Ureter (tissue), 1 donor: Measurements from ENCODE around the gene C3orf20. TPM values are rescaled to one million over a fixed set of nuclear protein-coding genes. Genes with fewer than 3 reads are reported as not detected.
"Not testable (repeated sequence)": the region's sequence is repeated elsewhere in the genome, so short reads cannot be mapped to it uniquely, and the experiment has no call there.

Source experiments
- DNase-seq: peaks from one replicate; pipeline ENCODE4 v3.0.0-alpha.2; 2020; ENCODE audit warnings: low spot score
- total RNA-seq: library from RNA; stranded (reverse); gene quantifications from one replicate; pipeline ENCODE4 v1.2.4, GENCODE V29; 2023
- donor health status: DM: yes; HTN: yes; CAD: no.

Gene C3orf20
- total RNA-seq, 1 donor from 2014 or later, result 0.31 TPM

DNA sequence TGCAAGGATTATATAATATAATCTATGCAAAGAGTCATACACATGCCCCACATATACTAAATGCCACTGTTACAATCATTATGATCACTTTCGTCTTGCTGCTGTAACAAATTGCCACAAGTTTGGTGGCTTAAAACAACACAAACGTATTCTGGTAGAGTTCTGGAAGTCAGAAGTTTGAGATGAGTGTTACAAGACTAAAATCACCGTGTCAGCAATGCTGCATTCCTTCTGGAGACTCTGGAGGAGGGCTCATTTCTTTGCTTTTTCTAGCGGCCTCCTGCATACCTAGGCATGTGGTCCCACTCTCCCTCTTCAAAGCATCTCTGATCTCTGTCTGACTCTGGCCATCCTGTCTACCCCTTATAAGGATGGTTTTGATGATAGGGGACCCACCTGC, 24.7 kb upstream of the C3orf20 start:
- DNase-seq, result no peak

DNA sequence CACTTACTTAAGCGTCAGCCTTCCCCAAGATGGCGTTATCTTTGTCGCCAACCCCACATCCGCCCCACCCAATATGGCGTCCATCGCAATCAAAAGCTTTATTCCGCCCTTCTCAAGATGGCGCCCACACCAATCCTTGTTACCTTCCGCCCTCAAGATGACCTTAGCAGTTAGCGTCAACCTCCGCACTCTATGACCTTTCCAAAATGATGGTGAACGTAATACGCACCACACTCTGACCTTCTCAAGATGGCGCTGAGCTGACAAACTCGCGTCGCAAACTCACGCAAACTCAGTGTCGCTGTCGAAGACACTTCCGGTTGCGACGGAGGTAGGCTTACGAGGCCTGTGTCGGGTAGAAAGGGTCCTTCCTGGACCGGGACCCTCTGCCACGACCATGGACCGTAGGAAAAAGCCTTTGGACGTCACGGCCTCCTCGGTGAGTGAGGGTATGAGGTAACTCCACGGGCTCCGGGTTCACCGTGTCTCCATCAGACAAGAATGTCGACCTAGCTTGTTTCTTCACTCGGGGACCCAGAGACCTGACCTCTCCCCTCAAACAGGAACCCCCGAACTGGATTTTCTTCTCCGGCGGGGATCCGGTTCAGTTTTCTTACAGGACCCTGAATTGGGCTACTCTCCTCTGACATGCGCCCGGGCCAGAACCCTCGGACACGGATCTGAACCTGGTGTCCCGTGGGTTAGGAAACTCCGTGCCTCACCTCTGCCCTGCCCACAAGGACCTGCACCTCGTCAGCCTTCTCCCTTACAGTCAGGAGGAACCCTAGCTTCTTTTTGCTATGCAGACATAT, 23.3 kb upstream of the C3orf20 start, which contains the start of gene CCDC174:
Gene CCDC174, plus strand, starts transcription at position 323 of the 812 bp plus-strand sequence. Its CDS starts 75 bp downstream, at position 398.
- DNase-seq, result peak; percentile 98

DNA sequence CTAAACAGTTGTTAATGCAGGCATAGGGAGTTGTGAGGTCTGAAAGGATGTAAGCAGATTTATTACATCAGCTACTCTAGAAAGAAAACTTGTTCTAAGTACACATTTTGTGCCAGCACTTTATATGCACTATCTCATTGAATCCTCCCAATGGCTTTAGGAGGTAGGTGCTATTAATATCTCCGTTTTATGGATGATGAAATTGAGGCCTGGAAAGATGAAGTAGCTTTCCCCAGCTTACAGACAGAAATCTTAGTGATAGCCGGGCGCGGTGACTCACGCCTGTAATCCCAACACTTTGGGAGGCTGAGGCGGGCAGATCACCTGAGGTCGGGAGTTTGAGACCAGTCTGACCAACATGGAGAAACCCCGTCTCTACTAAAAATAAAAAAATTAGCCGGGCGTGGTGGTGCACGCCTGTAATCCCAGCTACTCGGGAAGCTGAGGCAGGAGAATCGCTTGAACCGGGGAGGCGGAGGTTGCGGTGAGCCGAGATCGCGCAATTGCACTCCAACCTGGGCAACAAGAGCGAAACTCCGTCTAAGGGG, 22.5 kb upstream of the C3orf20 start:
- DNase-seq, result not testable (repeated sequence)

DNA sequence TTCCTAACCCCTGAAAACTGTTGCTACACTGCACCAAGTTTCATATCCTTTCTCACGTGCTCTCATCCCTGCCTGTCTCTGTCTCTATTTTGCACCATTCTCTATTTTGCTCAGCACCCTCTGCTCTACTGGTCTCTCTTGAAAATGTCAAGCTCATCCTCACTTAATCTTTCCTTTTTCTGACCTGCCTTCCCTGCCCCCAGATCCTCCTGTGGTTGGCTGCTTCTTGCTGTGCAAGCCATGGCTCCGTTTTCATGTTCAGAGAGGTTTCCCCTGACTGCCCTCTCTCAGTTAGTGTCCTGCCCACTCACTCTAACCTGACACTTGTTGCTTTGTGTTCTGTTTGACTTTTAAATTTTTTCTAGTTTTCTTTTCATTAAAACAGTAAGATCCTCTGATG, 17.4 kb upstream of the C3orf20 start:
- DNase-seq, result no peak

DNA sequence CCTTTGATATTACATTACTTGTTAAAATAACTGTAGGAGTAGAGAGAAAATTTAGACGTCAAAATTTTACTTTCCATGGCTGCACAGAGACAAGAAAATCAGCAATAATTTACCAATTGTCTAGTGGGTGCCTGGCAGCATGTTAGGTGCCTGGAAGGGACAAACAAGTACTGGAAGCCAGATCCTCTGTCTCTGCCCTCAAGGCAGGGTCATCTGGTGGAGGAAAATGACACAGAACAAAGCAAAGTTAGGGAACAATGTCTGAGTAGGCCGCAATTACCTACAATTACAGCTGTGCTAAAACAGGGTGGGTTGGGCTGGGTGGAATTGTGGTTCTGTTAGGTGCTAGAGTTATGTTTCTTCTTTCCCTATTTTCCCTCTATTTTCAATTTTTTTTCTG, 16.0 kb upstream of the C3orf20 start:
- DNase-seq, result no peak

DNA sequence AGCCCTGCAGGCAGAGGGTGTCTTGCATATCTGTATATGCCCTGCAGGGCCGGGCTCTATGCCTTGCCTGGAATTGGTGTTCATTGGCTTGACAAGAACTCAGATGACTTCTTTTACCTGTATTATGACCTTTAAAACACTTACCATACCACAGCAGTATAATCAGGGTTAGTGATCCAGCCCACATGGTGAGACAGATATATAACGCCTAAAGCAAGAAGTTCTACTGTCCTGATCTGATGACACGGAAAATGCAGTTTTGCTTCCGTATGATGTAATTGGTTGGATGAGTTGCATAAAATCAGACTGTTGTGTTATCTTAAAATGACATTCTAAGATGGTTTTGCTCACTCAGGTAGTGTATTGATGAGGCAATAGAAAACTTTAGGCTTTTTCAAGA, 14.0 kb upstream of the C3orf20 start:
- DNase-seq, result no peak

DNA sequence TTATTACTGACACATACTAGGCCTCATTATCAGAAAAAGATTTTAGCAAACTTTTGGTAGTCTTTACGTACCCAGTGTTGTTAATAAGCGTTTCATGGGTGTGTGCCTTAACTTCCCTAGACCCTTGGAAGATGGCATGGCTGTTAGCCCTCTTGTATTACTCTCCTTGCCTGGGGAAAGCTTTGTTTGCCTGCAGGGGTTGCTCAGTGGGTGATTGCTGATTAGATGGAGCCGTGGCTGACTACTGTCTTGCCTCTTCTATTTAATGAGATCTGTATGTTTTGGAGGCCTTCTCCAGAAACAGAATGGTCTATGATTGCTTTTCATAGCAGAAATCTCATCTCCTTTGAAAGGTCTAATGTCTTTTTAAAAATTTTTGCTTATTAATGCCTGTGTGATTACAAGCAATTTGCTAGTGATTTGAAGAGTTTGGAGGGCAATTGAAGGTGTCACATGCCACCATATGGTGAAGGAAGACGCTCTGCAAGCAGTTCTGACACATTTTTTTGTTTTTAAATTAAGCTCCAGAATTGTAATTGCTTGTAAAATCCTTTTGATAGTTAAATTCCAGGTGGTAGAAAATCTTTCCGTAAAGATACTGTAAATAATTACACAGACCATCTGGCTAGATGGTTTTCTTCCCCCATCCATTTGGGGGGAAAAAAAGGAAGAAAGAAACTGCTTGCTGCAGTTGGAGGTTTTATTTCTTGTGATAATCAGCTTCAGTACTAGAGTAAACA, 11.4 kb upstream of the C3orf20 start:
- no peak for DNase-seq

DNA sequence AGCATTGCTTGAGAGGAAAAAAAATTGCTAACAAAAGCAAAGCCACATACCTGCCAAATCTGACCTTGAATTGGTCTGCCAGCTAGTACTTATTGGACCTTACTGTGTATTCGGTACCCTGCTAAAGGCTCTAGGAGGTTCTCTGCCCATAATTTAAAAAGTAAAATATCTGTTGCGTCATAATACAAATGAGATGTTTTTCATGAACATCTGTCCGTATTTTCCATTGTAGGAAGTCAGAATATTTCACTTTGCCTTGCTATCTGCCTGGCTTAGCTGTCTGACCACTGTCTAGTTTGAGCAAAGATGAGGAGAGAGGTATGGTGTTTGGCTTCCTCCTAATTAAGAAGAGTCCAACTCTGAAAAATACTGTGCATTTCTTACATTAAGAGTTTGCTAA, 10.8 kb upstream of the C3orf20 start:
- DNase-seq, result no peak

DNA sequence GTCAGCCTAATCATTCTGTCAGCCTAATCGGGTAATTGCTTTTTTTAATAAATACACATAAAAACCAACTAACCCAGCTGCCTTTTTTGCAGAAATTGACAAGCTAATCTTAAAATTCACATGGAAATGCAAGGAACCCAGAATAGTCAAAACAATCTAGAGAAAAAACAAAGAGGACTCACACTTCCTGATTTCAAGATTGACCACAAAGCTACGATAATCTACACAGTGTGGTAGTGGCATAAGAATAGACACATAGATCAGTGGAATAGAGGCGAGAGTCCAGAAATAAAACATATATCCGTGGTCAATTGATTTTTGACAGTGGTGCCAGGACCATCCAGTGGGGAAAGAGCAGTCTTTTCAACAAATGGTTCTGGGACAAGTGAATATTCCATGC, 2.4 kb upstream of the C3orf20 start:
- no peak for DNase-seq

DNA sequence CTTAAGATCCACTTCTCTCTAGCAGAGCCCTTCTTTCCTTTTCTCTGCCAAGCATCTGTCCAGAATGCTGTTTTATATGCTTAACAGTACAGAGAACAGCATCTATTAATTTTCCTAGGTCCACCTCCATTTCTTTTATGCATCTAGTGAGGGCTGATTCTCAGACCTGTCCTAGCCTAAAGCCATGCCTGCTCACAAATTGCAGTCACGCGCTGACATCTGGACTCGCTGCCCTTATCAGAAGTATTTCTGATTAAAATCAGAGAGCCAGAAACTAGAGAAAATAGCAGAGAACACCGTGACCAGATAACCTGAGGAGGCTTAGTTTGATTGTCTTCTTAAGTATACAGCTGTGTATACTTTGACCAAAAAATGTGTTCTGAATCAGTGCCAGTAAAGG, 1.9 kb downstream of the C3orf20 start:
- DNase-seq, result no peak

DNA sequence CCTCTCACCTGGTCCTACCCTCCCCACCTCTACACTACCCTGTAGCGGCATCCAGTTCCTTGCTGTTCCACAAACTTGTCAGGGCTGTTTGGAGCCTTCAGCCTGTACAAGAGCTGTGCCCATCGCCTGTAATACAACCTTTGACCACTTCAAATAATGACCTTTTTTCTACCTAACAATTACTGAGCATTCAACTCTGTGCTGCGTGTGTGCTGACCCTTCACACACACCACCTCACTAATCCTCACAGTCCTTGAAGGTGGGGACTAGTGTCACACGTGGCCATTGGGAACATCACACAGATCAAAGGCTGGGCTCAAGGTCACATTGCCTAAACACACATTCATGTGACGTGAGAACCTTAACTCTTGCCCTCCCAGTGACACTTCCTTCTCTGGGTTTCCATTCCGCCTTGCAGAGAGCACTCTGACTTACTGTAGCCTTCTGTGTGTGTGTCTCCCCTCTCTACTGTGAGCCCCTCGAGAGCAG, 3.1 kb downstream of the C3orf20 start:
- no peak for DNase-seq

DNA sequence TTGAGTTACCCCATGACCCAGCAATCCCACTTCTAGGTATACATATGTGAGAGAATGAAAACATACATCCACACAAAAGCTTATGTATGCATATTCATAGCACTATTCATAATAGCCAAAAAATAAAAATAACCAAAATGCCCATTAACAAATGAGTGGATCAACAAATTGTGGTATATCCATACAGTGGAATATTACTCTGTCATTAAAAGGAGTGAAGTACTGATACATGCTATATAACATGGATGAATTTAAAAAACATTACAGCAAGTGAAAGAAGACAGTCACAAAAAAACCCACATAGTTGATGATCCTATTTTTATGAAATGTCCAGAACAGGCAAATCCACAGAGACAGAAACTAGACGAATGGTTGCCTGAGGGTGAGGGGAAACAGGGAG, 5.2 kb downstream of the C3orf20 start:
- no peak for DNase-seq

DNA sequence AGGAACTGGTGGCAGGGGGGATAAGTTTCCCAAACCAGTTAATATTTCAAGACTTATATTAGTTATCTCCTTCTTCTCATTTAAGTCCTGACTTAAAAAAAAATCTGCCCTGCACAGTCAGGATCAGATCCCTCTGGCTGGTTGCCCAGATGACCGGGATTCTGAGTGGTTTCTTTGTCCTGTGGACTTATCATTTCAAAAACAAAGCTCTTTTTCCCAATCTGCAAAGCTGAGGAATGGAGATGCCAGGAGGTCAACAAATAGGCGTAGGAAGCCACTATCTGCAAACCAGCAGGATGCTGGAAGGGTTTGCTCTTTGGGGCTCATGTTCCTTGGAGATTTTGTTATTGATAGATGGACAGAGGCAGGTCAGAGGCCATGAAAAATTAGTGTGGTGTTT, 5.8 kb downstream of the C3orf20 start:
- no peak for DNase-seq

DNA sequence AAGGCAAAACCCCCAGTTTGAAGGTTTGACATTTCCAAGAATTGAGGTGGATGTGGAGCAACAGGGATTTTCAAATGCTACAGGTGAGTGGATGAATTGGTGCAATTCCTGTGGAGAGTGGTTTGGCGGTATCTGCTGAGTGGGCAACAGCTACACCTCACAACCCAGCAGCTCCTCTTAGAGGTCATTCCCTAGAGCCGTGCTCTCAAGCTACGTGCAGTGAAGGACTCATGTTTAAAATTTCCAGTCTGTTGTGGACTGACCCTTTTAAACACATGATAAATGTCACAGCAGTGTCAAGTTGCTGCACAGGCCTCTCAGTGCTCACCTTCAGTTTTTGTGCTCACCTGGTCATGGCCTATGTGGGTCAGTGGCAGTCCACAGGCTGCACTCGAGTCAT, 9.5 kb downstream of the C3orf20 start:
- DNase-seq, result no peak

DNA sequence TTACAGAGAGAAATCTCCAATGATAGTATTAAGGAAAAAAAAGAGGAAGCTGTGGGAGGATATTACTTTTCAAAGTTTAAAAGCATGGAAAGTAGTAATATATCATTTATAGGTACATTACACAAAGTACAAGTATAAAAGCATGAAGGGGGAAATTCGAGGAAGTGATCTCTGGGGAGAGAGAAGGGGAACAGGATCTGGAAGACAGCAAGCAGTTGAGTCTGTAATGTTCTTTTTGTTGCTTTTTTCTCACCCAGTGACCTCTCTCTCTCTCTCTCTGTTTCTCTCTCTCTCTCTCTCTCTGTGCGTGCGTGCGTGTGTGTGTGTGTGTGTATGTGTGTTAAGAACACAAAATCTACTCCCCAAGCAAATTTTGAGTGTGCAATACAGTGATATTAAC, 10.2 kb downstream of the C3orf20 start:
- DNase-seq, result no peak

DNA sequence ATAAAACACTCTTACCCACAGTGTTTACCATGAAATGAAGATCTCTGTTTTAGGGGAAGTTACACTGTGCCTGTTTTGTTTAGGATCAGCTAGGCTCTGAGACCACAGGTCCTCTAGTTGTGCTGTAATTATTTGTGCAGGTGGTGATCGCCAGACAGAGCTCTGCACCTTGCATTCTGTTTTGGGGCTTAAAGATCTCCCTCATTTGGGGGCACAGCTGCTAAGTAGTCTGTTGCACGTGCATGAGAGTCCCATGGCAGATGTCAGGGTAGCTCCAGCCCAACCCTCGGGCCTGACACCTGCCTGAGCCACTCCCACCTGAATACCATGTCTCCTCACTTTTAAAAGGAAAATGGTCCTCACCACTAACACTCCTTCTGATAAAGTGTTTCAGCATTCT, 12.4 kb downstream of the C3orf20 start:
- DNase-seq, result no peak

DNA sequence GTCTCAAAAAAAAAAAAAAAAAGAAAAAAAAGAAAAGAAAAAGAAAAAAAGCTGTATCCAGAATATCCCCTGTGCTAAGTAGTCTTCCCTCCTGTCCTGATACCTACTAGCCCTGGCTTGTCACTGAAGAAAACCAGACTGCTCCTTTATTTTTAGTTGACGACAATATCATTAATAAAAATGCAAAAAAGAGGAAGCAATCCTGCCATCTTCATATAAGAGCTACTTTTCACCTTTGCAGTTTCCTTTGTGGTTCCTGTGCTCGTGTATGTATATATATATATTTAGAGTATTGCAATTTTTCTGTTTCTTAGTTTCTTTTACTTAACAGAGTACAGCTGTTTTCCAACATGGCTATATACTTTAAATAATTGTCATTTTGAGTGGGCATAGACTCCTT, 13.6 kb downstream of the C3orf20 start:
- no peak for DNase-seq

DNA sequence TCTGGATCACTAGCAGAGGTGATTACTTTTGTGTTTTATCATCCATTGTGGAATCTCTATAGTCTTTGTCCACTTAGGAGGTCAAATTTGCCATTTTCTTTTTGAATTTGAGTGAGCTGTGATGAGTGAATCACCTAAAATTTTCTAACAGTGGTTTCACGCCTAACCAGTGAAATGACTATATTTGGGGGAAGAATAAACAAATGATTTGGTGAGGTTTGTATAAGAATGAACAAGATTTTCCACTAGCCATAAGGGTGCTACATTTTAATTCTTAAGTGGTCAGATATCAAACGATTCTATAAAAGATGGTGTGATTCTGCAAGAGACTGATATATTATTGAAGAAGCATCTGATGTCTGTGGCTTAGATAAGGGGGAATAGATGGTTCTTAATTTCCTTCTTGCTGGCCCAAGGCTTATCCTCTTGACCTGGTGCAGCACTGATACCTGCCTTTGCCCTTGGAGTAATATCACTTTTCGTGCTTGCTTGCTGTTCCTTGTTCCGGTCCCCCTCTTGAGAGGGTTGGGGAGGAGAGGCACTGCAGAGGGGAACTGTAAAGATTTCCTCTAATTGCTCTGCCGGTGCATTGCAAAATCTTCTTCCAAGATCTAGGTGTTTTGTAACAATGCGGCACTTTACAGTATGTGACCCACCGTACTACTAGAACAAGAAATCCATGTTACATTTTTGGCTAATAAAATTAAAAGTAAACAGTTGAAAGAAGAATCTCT, 14.5 kb downstream of the C3orf20 start:
- no peak for DNase-seq

DNA sequence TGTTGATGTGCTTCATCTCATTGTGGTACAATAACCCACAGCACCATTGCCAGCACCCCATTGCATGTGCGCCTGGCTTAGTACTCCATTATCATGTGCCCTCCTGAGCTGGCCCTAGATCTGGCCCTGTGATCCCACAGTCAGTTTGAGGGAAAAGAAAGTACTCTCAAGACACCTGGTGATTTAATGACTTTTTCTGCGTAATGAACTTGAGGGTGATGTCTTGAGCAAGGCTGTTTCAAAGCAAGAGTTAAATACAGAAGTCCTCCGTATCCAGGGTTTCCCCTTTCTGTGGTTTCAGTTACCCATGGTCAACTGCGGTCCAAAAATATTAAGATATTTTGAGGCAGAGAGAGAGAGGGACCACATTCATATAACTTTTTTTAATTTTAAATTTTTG, 16.3 kb downstream of the C3orf20 start:
- DNase-seq, result no peak

DNA sequence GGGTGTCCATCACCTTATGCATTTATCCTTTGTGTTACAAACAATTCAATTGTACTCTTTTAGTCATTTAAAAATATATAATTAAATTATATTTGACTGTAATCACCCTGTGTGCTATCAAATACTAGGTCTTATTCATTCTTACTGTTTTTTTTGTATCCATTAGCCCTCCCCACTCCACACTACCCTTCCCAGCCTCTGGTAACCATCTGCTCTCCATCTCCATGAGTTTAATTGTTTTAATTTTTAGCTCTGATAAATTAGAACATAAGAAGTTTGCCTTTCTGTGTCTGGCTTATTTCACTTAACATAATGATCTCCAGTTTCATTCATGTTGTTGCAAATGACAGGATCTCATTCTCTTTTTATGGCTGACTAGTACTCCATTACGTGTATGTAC, 16.8 kb downstream of the C3orf20 start:
- no peak for DNase-seq

DNA sequence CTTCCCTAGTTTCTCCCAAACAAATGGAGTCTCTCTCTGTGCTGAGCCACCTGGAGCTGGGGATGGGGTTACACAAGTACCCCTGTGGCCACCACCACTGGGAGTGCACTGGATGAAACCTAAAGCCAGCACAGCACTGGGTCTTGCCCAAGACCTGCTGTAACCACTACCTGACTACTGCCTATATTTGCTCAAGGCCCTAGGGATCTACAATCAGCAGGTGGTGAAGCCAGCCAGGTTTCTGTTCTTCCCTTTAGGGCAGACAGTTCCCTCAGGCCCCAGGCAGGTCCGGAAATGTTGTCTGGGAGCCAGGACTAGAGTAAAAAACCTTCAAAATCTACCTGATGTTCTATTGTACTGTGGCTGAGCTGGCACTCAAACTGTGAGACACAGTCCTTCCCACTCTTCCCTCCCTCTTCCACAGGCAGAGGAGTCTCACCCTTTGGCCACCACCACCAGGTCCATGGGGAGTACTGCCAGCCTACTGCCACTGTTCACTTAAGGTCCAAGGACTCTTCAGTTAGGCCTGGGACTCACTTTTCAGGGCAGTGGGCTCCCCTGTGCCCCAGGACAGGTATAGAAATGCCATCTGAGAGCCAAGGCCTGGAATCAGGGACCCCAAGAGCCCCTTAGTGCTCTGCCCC, 23.8 kb downstream of the C3orf20 start:
- no peak for DNase-seq

DNA sequence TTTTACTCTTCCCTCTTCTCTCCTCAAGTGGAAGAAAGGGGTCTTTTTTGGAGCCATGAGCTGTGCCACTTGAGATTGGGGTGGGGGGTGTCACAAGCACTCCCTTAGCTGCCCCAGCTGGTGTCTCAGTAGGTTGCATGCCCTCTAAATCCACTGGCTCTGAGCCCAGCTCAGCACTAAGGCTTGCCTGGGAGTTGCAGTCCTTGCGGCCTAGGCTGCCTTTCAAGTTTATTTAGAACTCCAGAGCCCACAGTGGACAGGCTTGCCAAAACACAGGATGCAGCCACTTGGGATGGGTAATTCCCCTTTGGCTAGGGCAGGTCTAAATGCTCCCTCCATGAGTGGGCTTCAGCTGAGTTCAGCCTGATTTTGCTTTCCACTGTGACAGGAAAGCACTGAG, 24.7 kb downstream of the C3orf20 start:
- no peak for DNase-seq
